GM19025 (cell line): ENCODE measurements around the gene DENND1A.

Experiments used
- ATAC-seq: cut with Tn5 transposase; IDR thresholded peaks from one replicate; pipeline ENCODE4 v1.9.1; 2021; ENCODE audit warnings: mild to moderate bottlenecking, low read depth, moderate library complexity; ENCODE audit not compliant: unreplicated experiment

Gene DENND1A

DNA sequence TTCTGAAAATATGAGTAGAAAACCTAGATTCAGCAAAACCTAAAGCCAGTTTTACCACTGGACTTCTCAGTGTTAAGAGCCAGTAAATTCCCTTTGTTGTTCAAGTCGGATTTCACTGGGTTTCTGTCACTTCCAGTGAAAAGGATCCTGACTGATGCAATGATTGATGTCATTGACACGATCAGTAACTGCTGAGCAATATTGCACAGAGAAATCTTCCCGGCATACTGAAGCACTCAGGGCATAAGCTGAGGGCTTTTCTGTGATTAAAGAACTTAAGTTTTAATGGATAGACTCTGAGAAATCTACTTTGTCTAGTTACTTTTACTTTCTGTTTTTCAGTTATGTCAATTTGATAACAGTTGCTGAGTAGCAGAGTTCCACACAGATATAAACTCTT lies 61.9 kb downstream of the DENND1A start:
- ATAC-seq = no peak

DNA sequence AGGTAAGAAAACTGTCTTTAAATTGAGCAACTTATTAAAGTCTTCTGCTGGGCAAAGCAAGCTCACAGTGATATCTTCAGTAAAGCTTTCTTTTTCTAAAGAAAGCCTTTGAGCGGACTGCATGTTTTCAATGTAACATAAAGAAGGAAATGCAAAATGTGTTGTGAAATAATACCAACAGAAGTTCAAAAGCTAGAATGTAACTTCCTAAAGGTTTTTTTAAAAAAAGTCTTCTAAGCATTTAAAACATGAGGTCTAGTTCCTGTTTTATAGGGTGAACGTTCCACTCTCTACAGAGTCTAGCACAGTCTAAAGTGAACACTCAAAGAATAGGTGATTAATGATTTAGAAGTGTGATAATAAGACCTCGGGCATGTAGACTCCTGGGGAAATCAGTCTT lies 62.9 kb downstream of the DENND1A start:
- no peak for ATAC-seq

DNA sequence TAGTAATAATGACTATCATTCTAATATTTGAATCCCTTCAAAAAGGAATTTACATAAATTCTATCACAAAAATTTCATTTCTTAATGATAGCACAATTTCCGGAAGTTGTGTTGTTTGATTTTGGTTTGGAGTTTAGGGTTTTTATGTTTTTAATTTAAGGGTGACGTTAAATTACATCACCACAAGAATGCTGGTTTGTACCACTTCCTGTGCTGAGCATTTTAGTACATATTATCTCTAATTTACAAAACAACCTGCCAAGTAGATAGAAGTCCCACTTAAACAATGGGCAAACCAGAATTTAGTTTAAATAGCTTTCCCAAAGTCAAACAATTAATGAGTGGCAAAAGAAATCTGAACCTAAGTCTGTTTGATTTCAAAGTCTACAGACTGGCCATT lies 63.4 kb downstream of the DENND1A start:
- no peak for ATAC-seq

DNA sequence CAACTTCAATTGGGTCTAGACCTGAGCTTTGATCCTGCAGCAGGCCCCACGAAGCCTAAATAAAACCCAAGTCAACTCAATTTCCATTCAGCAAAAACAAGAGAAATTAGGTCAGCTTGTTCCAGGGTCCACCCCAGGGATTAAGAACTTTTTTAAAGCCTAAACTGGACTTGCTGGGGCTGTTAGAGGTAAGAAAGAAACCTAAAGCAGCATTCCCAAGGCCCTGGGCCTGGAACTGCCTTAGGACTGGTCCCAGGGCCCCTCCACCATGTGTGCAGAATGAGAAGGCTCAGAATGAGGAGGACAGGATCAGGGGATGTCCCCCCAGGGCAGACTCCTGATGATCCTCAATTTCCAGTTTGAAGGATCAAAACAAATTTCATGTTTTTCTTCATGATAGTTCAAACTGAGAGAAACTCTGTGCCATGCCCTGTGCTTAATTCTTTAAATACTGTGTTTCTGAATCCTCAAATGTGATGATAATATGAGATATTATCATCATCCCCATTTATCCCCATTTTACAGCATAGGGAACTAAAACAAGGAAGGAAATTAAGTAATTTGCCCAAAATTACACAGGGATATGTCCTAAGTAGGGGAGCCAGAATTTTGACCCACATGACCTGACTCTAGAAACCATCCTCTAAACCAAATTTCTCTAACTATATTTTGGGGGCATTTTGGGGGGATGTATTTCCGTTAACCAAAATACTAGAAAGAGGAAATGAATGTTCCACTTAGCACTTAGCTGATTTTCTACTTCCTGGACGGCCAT lies 64.5 kb downstream of the DENND1A start:
- ATAC-seq = no peak

DNA sequence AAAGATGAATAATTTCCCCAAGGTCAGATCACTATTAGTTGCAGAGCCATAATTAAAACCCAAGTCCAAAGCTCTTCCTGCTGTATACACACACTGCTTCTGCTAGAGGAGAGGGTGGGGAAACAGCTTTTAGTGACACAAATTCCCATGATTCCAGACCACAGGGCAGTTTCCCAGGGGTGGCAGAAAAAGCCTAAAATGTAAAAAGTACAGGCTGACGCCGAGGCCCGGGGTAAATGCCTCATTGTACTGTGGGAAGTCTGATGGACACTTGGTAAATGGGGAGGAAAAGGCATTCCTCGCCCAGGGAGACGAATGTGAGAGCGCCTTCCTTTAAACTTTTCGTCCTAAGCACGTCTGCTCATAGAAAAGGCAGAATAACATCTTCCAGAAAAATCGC lies 65.7 kb downstream of the DENND1A start:
- no peak for ATAC-seq

DNA sequence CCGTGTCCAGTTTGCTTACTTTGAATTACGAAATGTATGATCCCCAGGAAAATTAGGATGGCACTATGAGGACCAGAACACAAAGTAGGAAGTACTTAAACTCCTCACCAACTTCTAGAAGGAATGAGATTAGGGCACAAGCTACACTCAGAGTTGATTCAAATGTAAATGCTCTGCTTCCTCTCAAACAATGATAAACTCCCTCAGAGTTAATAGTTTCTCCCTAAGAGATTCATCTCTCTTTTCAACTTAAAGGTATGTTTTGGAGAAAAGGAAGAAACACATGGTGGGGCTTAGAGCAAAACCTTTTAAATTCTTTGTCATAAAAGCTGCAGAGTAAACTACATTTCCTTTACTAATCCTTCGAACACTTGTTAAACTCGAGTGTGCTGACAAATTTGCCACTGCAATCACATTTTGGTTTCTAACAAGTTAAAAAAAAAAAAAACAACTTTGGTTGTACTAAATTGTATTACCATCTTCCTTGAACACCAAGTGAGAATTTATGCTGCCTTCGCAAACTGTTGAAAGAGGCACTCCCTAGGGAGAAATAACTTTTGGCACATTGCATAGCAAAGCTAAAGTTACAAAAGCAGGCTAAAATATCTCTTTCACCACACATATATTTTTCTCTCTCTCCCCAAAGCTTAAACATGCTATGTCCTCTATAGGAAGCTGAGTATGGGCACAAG lies 66.6 kb downstream of the DENND1A start:
- no peak for ATAC-seq

DNA sequence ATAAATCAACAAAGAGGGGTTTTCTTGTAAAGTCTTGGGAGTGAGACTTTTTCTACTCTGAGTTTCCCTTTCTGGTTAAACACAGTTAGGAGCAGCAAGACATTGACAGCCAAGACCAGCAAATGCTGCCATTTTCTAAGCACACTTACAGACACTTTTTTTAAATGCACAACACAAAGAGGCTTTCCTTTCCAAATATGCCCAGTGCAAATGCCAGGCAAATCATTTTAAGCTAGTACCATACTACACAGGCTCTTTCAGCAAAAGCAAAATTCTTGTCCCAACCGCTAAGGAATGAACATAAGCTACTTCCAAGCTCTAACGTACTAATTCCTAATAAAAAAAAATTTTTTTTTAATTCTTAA lies 68.2 kb downstream of the DENND1A start:
- no peak for ATAC-seq

DNA sequence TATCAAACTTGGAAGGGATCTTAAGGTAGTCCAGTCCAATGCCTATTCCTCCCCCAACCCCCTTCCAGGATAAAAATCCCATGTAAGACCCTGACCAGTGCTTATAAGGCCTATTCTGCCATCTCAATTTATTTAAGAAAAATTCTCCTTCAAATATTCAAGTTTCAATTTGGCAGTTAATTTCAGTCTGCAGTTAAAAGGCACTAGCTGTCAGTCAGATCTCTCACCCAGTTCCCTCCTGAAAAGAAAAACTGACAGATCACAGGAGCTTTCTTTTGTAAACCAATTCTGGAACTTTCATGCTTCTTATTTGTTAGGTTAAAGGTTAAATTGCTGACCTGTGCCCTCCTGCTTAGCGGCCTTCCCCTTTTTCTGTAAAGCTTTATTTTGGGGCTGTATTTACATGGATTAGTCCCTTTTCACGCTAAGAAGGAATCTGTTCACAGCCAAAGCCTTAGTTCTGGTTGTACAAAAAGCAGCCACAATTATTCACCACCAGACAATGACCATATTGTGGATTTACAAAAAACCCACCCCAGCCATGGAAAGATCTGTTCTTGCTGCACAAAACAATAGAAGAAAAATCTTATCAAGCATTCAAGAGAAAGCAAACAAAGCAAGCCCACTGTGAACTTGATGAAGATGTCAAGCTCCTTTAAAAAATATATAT lies 68.7 kb downstream of the DENND1A start:
- no peak for ATAC-seq

DNA sequence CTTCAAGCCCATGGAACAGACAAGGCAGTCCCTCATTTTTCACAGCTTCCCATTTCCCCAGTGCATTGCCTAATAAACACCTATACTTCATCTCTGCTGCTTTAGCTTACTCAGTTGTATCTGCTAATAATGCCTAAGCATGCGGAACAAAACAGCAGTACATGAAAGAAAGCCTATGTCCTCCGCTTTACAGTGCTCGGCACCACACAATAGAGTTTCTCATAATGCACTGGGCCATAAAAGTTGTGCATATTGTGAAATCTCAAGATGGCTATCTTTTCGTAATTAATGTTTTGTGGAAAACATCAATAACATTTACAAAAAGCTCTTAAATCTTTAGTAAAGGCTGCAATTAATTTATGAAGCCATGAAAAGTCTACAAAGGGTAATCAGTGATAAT lies 69.3 kb downstream of the DENND1A start:
- no peak for ATAC-seq

DNA sequence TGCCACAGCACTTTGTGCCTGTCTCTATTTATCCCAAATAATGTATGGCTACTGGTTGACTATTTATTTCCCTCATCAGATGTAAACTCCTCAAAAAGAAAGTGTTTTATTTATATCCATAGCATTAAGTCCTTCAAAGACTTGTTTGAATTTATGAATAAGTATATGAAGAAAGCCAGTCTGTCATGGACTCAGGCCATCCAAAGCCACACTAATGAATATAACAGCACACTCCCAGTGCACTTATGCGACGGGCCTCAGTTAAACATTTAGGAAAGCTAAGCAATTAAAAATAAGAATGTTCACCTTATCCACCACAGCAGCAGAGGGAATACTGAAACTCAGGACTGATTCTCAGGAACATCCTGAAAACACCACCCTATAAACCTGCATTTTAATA lies 77.5 kb downstream of the DENND1A start:
- ATAC-seq = no peak

DNA sequence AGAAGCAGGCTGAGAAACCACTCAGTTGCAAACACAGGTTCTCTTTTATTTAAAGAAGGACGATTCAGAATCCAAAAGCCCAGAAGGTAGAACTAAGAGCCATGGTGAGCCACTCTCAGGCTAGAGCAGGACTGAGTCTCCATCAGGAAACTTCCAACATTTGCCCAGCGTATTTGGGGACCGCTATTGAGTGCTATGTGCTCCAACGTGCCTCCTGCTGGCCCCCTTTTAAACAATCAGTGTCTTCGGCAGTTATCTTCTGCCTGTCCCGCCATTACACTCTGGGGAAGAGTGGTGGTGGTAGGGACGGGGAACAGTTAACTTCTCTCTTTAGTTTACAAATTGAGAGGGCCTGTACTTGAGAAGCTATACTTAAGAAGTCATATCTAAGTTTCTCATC lies 78.1 kb downstream of the DENND1A start:
- ATAC-seq = no peak

DNA sequence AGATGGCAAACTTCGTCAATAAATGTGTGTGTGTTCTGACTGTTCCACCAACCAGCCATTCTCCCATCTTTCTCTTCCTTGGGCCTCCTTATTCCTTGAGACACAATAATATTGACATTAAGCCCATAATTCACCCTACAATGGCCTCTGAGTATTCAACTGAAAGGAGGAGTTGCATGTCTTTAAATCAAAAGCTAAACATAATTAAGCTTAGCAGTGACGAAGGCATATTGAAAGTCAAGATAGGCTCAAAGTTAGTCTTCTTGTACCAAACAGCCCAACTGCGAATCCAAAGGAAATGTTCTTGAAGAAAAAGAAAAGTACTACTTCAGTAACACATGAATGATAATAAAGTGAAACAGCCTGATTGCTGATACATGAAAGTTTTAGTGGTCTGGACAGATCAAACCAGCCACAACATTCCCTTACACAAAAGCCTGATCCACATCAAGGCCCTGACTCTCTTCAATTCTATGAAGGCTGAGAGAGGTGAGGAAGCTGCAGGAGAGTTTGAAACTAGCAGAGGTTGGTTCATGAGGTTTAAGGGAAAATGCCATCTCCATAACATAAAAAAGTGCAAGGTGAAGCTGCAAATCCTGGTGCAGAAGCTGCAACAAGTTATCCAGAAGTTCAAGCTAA lies 81.4 kb downstream of the DENND1A start:
- no peak for ATAC-seq

DNA sequence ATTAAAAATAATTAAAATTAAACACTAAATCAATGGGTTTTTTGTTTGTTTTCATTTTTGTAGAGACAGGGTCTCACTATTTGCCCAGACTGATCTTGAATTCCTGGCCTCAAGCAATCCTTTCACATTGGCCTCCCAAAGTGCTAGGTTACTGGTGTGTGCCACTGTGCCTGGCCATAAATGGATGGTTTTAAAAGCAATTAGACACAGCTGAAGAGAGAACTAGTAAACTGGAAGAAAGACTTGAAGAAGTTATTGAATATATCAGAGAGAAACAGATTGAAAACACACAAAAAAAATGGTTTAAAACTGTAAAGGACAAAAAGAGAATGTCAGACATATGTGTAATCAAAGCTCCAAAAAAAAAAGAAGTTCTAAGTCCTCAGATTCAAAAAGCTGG lies 83.0 kb downstream of the DENND1A start:
- no peak for ATAC-seq

DNA sequence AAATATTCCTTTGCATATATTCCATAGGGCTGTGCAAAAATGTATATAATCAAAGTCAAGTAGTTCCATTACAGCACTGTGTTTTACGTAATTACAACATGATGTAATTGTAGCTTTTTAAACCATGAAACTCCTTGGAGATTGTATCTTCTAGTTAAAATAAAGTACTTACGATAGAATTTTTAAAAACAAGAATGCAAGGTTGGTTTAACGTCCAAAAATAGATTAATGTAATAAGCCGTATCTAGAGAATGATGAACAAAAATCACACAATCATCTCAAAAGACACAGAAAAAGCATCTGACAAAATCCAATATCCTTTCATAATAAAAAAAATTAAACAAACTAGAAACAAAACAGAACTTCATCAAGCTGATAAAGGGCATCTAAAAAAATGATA lies 86.2 kb downstream of the DENND1A start:
- ATAC-seq = no peak

DNA sequence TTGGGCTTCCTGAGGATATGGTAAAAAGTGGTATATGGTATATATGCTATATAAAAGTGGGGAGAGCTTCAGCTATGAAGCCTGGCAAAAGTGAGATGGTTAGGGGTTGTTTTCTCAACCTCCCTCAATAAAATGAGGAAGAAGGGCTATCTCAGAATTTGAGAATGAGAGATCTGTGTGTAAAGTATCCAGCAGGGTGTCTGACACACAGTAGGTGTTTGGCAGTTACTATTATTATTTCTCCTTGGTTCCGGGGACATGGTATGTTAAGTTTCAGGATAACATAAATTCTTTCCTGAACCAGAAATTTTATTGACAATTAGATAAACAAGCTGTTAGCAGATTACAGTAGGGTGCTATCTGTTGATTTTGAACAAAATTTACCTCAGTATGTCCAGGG lies 94.1 kb downstream of the DENND1A start:
- no peak for ATAC-seq

DNA sequence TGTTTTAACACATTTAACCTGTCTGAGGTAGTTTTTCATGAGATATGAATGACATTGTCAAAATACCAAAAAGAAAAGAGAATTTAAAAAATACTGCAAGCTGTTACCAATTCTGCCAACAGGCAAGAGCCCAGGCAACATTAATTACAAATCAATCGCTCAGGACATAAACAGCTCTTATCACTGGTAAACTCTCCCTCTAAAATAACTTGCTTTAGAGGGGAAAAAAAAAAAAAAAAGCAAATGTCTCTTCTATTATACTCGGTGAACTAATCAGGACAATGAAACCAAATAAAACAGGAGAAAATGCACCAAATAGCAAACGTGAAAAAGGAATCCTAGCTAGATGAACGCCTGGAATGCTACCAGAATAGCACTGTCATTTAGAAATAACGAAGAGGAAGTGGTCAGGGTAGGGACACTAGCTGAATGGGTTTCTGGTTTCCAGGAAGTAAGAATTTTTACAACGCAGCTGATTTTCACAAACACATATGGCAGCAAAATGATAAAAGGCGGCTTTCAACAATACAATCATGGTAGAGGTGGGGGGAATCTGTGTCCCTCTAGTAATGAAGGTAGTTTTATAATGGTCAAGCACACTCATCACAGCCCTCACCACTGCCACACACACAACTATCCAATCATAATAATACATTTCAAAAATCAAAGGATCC lies 94.9 kb downstream of the DENND1A start:
- ATAC-seq = no peak

DNA sequence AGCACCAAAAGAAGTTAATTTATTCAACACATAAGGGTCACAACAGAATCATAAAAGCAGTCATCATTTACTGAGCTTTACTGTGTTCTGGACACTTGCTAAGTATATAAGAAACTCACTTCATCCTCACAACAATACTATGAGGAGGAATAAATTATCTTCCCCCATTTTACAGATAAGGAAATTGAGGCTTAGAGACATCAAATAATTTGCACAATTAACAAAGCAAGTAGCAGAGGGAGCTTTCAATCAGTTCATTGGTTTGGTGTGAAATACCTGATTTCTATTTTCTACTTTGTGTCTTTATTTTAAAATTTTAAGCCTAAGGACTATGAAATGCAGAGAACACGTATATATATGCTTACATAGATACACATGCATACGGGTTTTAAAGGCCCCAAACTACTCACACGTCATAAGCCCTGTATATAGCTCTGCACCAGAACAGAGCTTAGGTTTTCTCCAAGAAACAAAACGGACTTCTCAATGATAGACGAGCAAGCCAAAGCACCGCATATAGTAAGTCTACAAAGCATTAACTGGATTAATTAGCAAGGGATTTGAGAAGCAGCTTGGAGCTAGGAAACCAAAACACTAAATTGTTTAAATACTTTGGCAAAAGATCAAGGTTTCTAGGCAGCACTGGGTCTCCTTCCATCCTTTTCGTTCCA lies 95.6 kb downstream of the DENND1A start:
- no peak for ATAC-seq

DNA sequence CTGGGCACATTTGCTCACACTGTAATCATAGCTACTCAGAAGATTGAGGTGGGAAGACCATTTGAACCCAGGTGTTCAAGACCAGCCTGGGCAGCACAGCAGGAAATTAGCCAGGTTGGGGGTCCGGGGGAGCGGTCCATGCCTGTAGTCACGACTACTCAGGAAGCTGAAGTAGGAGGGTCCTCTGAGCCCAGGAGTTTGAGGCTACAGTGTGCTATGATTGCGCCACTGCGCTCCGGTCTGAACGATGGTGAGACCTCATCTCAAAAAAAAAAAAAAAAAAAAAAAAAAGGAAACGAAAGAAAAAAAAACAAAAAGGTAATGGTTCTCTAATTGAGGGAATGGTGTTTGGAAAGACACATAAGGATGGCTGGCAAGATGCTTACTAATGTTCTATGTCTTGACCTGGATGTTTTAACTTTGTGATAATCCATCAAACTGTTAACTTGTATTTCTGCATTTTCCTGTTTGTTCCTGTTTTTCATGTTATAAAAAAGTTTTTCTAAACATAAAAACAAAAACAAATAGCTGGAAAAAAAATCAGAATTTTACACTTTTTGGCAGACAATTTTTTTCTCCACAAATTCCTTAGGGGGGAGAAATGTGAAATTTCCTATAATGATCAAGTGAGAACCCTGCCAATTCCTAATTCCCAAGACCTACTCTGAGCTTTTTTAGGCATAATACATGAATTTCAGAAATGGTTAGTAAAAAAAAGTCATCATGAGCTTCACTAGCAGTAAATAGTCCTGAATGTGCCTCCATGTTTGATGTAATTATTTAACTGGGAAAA lies 96.9 kb downstream of the DENND1A start:
- ATAC-seq = no peak

DNA sequence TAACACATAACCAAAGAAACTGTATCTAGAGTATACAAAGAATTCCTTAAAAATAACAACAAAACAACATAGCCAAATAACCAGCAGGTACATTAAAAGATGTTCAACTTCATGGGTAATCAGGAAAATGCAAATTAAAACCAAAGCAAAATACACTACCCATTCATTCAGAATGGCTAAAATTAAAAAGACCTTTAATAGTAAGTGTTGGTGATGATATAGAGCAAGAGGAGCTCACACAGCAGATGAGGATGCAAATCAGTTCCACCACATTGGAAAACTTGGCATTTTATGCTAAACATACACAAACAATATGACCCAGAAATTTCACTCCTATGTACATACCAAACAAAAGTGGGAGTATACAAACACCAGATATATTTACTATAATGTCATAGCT lies 97.8 kb downstream of the DENND1A start:
- no peak for ATAC-seq
